GM21447 (cell line): Measurements from ENCODE around the gene THOC5.
"Not testable (repeated sequence)": the region's sequence is repeated elsewhere in the genome, so short reads cannot be mapped to it uniquely, and the experiment has no call there.

Experiments
- ATAC-seq: cut with Tn5 transposase; IDR thresholded peaks from one replicate; pipeline ENCODE4 v1.9.1; 2021; ENCODE audit not compliant: unreplicated experiment

The THOC5 gene

DNA sequence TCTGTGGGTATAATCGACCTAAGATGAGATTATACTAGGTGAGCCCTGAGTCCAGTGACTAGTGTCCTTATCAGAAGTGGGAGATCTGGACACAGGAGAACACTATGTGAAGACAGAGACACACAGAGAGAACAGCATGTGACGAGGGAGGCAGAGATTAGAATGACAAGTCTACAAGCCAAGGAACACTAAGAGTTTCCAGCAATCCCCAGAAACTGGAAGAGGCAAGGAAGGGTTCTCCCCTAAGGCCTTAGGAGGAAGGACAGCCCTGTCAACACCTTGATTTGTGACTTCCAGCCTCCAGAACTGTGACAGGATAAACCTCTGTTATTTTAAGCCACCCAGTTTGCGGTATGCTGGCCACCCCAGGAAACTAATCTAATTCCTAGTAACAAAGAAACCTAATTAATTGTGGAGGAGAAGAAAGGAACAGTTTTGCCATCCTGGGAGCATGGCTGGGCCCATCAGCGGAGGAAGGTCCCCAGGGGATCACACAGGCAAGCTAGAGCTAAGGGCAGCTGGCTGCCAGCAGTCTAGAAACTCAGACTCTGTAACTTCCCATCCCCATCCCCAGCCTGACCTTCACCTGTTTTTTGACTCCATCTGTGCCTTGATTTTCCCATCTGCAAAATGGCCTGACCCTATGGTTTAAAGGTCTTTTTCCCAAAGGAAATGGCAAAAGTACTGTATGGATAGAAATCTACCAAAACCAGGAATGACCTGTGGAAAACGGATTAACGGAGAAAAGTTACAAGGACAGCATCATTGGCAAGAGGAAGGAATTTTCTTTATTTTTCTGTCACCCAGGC lies 10.3 kb upstream of the THOC5 start:
- ATAC-seq: no peak

DNA sequence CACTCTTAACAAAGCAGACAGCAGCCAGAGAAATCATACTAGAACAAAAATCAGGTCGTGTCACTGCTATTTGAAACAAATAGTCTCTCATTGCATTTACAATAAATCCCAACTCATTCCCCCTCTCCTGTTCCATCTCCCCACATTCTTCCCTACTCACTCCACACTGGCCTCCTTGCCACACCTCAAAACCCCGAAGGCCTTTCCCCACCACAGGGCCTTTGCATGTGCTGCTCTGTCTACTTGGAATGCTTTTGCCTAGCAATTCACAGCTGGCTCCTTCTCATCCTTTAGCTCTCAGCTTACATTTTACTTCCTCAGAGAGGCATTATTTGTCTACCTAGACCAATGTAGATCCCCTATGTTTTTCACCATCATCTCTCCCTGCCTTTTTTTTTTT lies 6.3 kb upstream of the THOC5 start:
- ATAC-seq: no peak

DNA sequence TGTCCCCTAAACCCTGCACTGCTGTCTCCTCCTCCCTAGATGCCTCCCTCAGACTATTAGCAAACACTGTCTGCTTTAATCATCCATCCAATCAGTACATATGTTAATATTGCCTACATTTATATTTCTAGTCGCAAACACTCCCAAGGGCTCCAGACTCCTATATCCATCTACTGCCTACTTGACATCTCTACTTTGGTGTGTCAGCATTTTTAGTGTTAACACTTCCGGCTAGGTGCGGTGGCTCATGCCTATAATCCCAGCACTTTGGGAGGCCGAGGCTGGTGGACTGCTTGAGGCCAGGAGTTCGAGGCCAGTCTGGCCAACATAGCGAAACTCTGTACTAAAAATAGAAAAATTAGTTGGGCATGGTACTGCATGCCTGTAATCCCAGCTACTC lies 5.5 kb upstream of the THOC5 start:
- no peak for ATAC-seq

DNA sequence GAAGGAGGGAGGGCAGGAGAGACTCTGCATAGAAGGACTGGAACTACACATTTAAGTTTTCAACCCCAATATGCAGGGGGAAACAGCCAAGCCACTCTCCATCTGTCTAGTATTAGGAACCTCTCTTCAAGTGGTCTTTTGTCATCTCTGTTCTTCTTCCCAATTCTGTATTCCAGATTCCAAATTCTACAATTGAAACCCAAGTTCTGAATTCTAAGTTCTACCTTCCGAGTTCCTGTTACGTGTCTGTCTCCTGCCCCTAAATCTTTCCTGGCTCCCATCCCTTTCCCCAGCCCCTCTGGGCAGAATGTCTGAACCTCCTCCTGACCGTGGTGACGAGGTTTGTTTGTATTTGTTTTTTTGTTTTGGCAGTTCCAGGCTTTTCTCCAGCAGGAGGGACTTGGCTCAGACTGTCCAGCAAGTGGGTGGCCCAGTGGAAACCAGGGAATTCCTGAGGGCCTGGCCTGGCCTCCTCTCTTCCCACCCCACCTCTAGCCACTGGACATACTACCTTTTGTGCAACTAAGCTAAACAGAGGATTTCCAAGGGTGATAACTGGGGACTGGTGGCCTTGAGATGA lies 1.6 kb upstream of the THOC5 start:
- ATAC-seq: no peak

DNA sequence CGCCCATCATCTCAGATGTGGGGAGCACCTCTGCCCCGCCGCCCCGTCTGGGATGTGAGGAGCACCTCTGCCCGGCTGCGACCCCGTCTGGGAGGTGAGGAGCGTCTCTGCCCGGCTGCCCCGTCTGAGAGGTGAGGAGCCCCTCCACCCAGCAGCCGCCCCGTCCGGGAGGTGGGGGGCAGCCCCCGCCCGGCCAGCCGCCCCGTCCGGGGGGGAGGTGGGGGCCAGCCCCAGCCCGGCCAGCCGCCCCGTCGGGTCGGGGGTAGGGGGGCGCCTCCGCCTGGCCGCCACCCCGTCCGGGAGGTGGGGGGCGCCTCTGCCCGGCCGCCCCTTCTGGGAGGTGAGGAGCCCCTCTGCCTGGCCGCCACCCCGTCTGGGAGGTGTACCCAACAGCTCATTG lies 1.2 kb downstream of the THOC5 start:
- not testable (repeated sequence) for ATAC-seq

DNA sequence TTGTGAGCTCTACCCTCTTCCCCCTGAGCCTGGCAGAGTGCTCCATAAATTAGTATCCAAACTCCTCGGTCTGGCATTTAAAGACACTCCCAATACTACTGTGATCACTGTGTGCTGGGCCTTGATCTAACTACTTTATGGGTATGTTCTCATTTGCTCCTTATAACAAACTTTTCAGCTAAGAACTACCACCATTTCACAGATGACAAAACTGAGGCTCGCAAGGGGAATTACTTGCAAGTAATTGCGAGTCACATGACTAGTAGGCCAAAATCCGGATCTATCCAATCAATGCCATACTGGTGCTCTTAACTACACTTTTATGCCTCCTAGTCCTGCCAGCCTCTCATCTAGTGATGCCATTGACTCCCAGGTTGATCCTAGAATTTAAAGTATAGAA lies 3.6 kb downstream of the THOC5 start:
- no peak for ATAC-seq

DNA sequence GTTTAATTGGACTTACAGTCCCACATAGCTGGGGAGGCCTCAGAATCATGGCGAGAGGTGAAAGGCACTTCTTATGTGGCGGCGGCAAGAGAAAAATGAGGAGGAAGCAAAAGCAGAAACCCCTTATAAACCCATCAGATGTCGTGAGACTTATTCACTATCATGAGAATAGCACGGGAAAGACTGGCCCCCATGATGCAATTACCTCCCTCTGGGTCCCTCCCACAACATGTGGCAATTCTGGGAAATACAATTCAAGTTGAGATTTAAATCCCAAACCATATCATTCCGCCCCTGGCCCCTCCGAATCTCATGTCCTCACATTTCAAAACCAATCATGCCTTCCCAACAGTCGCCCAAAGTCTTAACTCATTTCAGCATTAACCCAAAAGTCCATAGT lies 8.5 kb downstream of the THOC5 start:
- not testable (repeated sequence) for ATAC-seq

DNA sequence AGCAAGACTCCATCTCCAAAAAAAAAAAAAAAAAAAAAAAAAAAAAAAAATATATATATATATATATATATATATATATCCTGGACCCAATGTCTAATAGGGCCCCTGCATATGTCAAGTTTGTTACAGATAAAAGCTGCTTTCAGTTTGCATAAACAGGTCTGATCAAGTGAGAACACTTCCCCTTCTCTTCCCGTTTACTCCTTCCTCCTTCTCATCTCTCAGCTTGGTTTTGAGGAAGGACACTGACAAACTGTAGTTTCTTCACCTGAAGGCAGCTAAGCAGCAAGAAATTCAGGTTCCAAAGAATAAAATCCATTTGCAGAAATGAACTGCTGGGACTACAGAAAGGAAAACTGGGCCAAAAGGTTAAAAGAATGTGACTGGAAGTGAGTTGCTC lies 11.7 kb downstream of the THOC5 start:
- ATAC-seq: no peak

DNA sequence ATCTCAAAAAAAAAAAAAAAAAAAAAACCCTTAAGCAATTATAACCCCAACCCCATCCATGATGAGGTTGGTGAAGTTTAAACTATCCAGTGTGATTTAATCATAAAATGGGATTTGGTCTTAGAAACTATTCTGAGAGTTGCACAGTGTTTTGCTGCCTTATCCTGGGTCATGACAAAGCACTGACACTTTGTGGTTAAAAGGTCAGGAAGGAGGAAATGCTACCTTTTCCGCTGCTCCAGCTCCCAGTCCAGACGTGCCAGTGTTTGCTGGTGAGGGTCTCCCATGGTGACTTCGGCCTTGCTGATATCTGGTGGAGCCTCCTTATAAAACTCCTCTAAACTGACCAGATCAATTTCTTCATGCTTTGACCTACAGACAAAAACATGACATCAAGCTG lies 14.5 kb downstream of the THOC5 start:
- ATAC-seq: no peak

DNA sequence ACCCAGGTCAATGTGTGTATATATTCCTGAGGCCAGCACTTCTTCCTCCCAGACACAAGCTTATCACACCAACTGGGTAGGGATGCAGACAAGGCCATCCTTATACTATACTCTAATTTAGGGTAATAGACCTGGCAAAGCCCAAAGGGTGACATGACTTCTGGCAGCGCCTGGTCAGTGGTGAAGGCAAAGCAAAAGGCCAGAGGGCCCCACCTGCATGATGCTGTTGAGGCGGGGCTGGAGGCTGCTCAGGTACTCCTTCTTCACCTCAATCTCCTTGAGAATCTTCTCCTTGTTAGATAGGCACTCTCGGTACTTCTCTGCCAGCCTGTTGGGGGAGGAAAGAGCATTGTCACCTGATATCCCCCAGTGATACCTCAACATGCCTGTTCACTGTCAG lies 17.1 kb downstream of the THOC5 start:
- no peak for ATAC-seq

DNA sequence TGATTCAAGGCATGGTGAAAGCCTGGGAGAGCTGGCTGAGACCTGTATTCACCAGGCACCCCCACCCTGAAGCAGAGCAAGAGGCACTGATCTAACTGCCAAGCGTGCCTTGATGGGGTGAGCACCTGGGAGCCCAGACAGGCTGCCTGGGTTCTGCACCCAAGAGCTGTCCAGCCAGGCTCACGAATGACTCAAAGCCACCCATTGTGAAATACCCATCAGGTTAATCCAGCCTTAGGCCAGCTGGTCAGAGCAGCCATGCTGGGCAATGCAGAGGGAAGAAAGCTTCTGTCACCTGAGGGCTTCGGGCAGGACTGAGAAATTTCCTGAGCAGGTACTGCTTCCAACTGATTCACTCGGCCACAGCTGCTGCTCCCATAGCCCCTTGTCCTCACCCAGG lies 22.1 kb downstream of the THOC5 start:
- ATAC-seq: no peak

DNA sequence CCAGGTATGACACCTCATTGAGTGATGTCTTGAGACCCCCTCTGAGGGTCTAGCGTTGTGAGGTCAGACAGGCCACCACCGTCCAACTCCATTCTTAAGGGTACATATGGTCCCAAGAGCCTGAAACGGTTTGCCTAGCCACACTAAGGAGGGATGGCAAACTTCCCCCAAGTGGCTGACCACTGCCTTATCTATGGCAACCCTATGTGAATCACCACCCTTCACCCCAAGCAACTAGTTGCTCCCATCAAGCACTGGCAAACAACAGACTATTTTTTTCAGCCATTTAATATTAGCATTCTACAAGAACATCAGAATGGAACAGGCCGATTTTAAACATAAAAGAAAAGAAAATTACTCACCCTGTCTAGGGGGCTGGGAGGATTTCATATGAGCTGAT lies 22.8 kb downstream of the THOC5 start:
- no peak for ATAC-seq

DNA sequence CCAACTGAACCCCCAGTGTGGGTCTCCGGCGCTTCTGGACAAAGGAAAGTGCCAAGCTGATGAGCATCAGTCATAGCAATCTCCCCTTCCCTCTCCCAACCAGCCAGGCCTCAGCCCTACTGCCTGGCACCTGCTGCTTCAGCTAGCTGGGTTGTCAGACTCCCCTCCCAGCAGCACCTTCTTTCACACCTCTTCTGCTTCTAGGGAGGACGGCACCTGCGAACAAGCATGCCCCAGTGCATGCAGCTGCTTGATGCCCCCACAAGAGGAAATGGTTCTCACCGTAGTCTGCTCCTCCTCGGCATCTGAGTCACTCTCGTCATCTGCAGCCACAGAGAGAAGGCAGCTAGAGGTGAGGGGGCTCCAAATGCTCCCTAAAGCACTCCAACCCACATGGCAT lies 25.4 kb downstream of the THOC5 start:
- no peak for ATAC-seq

DNA sequence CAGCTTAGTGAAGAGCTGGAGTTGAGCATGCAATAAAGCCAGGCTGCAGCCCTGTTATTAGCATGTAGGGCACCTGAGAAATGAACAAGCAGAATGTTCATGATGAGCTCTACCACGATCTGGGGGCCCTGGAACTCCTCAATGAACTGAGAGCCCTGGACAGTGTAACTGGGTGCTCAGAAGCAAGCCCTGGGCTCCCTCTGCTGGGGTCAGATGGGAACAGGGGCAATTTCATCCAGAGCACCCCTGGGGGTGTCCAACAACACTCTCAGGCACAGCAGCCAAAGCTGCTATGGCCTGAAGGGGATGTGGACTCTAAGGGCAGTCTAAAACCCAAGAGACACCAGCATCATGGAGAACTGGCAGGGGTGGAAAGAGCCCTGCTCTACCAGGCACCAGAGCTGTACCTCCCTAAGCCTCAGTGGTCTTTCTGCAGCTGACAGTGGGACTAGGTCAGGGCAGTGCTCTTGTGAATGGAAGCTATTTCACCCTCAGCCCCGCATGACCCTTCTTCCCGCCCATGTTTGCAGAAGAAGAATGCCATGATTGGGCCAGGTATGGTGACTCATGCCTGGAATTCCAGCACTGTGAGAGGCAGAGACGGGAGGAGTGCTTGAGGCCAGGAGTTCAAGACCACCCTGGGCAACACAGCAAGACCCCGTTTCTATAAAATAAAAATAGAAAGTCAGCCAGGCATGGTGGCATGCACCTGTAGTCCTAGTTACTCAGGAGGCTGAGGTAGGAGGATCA lies 28.9 kb downstream of the THOC5 start:
- no peak for ATAC-seq

DNA sequence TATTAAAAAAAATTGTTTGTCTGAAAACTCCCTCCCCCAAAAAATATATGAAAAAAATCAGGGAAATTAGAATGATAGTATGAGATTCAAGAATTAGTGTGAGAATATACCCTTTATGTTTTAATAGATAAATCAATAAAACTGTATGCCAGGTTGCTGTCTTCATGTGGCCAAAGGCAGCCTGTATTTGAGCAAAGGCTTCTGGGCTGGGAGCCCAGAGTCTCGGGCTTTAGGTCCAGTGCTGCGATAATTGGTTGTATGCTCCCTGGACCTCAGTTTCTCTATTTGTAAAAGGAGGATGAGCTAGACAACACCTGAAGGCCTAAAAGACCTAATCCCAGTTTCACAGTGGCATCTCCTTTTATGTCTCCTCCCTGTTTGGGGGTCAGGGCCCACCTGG lies 29.8 kb downstream of the THOC5 start:
- ATAC-seq: no peak

DNA sequence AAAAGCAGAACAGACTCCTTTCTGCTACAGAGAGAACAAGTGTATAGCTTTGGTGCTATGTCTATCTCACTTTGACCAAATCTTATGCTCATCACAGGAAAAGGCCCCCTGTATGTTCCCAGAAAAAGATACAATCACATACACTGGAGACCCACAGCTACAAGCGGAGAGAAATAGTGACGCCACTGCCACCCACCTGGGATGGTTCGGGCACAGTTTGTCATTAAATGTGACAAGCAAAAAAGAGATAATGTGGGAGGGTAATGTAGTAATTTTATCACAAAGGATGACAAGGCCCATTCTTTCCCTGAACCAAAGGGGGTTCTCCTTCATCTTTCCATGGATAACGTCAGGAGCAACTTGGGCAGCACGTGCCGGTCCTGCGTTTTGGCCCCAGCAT lies 32.0 kb downstream of the THOC5 start:
- no peak for ATAC-seq

DNA sequence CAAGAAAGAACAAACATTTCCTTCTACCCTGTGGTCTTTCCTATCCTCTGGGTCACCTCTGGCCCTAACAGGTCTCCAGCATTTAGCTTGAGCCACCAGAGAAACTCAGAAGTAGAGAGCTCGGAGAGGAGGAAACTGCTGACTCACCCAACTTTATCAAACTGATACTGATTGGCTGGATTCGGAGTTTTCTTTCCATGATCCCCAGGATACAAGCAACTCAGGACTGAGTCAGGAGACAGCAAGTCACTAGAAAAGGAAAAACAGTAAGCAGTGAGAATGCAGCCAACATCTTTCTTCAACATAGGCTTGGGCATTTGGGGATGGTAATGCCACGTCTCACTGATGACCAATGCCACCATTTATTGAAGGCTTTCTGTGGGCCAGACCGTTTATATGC lies 32.7 kb downstream of the THOC5 start:
- ATAC-seq: no peak

DNA sequence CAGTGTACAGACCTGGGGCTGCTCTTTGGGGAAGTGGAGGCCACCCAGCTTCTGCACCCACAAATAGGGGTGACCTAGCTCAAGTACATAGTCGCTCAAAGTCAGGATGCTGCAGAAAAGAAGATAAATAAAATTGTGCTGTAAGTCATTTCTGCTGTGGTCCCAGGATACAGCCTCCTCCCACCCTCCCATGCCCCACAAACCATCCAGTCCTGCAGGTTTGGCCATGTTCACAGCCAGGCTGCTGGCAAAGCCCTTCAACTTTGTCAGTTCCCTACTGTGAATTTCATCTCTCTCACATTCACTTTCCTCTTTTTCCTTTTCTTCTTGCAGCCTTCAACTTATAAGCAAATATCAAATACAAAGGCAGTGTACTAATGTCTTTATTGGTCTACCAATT lies 33.6 kb downstream of the THOC5 start:
- ATAC-seq: no peak

DNA sequence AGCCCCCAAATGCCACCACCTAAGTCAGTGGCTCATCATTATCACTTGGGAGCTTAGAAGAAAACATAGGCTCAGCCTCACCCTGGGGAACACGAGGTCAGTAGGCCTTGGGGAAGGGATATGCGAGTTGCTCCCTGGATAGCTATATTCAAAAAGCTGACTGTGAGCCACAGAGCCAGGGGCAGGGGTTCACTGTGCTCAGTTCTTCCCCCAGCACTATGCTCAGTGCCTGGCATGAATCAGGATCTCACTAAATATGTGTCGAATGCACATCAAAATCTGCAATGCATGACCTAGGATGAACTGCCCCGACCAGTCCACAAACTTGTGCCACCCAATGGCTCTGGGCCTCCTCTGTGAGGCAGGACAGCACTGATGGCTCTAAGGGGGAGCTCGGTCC lies 35.1 kb downstream of the THOC5 start:
- ATAC-seq: no peak

DNA sequence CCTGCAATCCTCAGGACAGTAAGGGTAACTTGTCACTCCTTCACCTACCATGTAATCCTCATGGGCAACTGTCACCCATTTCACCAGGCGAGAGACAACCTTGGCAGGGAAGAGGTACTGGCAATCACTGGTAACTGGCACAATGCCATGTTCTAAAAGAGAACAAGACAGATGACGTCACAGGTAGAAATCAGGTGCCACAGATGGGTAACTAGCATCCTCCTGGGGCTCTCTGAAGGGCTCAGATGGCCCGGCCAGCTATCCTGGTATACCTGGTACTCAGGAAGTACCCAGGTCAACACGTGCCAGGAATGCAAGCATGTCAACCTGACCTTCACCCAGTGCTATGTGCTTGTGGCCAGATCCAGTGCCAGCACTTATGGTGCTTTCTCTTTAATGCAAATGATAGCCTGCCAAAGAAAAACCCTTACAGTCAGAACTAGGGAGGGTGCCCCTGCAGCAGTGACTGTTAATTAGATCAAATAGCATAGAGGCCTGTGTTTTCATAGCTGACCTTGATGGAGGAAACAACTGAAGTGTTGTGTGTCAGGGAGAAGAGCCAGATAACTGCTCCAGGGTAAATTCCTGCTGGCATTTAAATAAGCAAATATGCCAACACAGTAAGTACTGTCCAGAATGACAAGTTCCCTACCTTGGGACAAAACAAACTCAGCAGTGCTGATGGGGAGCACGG lies 36.2 kb downstream of the THOC5 start:
- no peak for ATAC-seq

DNA sequence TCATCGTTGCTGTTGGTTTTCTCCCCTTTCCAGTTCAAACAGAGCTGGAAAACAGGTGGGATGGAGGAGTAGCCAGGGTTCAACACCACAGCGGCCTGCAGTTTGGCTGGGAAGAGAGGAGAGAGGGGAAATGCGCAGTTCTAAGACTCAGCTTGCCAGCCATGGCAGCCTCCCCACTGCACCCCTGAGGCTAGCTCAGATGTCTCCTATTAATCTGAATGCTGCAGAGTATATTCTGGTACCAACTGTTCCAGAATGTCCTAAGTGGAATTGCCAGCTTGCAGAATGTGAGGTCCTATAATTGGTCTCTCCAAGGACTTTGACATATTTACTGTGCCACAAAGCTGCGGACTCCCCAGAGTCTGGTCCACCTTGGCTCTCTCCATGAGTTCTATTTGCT lies 41.5 kb downstream of the THOC5 start:
- no peak for ATAC-seq
